Measurements from ENCODE around the gene CRYBB1.

The CRYBB1 gene

DNA sequence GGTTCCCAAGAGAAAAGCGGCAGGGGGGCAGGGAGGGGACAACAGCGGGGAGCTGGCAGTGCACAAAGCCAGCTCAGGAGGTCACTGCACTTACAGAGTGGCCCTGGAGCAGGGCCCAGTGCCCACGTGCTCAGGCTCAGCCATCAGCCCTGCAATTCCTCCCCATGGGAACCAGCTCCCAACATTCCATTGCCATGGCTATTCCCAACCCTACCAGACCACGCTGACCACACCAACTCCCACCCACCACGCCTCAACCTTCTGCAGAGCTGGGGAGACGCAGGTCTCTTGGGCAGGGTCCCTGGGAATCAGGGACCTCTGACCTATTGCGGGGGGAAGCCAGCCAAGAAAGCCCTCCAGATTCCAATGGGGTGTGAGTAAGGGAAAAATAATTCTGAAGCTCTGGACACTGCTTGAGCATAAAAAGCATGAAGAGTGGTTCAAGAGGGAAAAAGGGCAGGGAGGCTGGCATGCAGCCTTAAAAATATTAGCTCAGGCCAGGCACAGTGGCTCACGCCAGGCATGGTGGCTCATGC is 67.3 kb downstream of the CRYBB1 start:
- no peak for DNase-seq

DNA sequence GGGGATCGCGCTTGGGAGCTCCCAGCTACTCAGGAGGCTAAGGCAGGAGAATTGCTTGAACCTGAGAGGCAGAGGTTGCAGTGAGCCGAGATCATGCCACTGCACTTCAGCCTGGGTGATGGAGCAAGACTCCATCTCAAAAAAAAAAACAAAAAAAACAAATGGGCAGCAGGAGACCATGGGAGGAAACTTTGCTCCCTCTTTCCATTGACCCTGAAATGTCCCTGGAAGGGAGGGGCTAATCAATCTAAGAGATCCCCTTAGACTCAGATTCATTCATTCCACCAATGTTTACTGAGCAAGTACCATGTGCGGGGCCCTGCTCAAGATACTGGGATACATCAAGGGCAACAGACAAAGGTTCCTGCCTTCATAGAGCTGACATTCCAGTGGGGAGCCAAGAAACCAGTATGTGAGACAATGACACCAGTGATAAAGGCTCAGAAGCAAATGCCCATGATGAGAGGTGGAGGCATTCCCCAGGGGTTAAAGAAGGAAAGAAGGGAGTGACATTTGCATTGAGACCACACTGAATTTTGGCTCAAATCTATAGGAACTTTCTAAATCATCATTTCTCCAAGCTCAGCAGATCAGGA is 67.8 kb downstream of the CRYBB1 start:
- no peak for DNase-seq
